ENCODE measurements around the gene CCDC71.

Gene CCDC71

GRCh38 chr3:49161808-49162530 is 4.2 kb downstream of the CCDC71 start:
- no peak for TF ChIP-seq ZFX (IDR thresholded peaks at IDR 0.05; ENCODE audit: borderline replicate concordance)
- no peak for TF ChIP-seq CTCF (IDR thresholded peaks at IDR 0.05)
- H3K27ac ChIP-seq = no peak overlapping the region

- H3K27ac ChIP-seq = no peak overlapping the region
- TF ChIP-seq ZFX (IDR thresholded peaks at IDR 0.05; ENCODE audit: borderline replicate concordance) (no peak), CTCF (IDR thresholded peaks at IDR 0.05) (no peak)
These were observed 4.9 kb downstream of the CCDC71 start for GRCh38 chr3:49161197-49161596.

- TF ChIP-seq CTCF (IDR thresholded peaks at IDR 0.05) (no peak), ZFX (IDR thresholded peaks at IDR 0.05; ENCODE audit: borderline replicate concordance) (no peak)
- peak overlapping the region; percentile 36 for H3K27ac ChIP-seq
These were observed 7.3 kb downstream of the CCDC71 start for GRCh38 chr3:49158792-49159191.

GRCh38 chr3:49158103-49158709 is 7.9 kb downstream of the CCDC71 start:
- H3K27ac ChIP-seq = peak overlapping the region; percentile 36
- TF ChIP-seq ZFX (IDR thresholded peaks at IDR 0.05; ENCODE audit: borderline replicate concordance) (no peak), CTCF (IDR thresholded peaks at IDR 0.05) (peak; percentile 89)

GRCh38 chr3:49157289-49157688 is 8.8 kb downstream of the CCDC71 start:
- no peak for TF ChIP-seq CTCF (IDR thresholded peaks at IDR 0.05)
- no peak for TF ChIP-seq ZFX (IDR thresholded peaks at IDR 0.05; ENCODE audit: borderline replicate concordance)
- H3K27ac ChIP-seq = peak overlapping the region; percentile 36

- H3K27ac ChIP-seq = no peak overlapping the region
- TF ChIP-seq ZFX (IDR thresholded peaks at IDR 0.05; ENCODE audit: borderline replicate concordance) (no peak), CTCF (IDR thresholded peaks at IDR 0.05) (no peak)
These were observed 12.7 kb downstream of the CCDC71 start for GRCh38 chr3:49153349-49153912.

GRCh38 chr3:49151610-49152009 is 14.5 kb downstream of the CCDC71 start:
- no peak overlapping the region for H3K27ac ChIP-seq
- TF ChIP-seq ZFX (IDR thresholded peaks at IDR 0.05; ENCODE audit: borderline replicate concordance) (no peak), CTCF (IDR thresholded peaks at IDR 0.05) (no peak)

All from 22Rv1 (cell line).